ENCODE measurements around the gene CUBN. TPM values are rescaled to one million over a fixed set of nuclear protein-coding genes. Genes with fewer than 3 reads are reported as not detected.

The CUBN gene
- total RNA-seq, 2 donors from 2014 or later, result 2.6 to 3.6 TPM

DNA sequence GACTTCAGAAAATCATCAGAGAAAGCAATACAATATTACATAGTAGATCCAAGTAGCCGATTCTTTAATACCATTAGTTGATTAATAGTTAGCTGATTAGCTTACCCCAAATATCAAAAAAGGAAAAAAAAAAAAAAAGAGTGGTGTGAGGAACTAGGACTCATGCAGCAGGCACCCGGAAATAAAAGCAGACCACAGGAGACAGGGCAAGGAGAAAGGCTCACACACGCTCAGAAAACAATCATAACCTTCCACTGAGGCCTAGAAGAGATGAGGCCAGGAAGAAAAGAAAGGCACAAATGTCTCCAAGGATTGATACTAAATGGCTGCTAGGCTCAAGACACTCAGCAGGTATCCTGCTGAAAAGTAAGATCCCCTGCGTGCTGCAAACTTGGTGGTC is 45.9 kb upstream of the CUBN start:
- Histone ChIP-seq H3K4me3 (no peak overlapping the region), H3K27me3 (no peaks in the 10 kb centered on the region), H3K9me3 (no peaks in the 10 kb centered on the region), H3K27ac (no peak overlapping the region), H3K4me1 (no peaks in the 10 kb centered on the region), H3K36me3 (replicated peaks in 1 of 2; ENCODE audit: insufficient read depth in 1 of 2, low read depth in 2 of 2) (no peaks in the 10 kb centered on the region)
- TF ChIP-seq, protein P1, sequence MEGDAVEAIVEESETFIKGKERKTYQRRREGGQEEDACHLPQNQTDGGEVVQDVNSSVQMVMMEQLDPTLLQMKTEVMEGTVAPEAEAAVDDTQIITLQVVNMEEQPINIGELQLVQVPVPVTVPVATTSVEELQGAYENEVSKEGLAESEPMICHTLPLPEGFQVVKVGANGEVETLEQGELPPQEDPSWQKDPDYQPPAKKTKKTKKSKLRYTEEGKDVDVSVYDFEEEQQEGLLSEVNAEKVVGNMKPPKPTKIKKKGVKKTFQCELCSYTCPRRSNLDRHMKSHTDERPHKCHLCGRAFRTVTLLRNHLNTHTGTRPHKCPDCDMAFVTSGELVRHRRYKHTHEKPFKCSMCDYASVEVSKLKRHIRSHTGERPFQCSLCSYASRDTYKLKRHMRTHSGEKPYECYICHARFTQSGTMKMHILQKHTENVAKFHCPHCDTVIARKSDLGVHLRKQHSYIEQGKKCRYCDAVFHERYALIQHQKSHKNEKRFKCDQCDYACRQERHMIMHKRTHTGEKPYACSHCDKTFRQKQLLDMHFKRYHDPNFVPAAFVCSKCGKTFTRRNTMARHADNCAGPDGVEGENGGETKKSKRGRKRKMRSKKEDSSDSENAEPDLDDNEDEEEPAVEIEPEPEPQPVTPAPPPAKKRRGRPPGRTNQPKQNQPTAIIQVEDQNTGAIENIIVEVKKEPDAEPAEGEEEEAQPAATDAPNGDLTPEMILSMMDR (IDR thresholded peaks at IDR 0.05), result no peak
- TF ChIP-seq POLR2A (IDR thresholded peaks at IDR 0.05), result no peak
- intact Hi-C loops (cut with DNase I), result no loop called here
- WGBS, 2 donors, result 55 to 78% methylated on average over 4 of the region's 4 CpGs
- no peak for ATAC-seq
- DNase-seq, result no peak

DNA sequence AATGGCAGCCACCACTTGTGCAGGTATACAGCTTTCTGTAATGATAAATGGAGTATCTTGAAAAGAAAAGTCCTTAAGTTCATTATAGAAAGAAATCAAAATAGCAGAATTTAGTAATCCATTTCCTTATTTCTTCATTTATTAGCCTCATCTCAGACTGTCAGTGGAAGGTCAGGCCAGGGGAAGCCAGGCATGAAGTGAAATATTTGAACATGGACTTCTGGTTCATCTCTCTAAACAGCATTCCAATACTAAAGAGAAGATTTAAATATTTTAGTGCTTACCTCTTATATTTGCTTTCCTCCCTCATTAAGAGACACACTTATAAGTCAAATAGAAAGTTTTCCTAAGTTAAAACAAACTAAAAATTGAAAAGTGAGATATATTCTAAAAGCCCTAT is 45.0 kb upstream of the CUBN start:
- no peak for ATAC-seq
- DNase-seq, result no peak
- H3K4me1 ChIP-seq, result no peaks in the 10 kb centered on the region
- no peak overlapping the region for H3K4me3 ChIP-seq
- intact Hi-C loops (cut with DNase I), result no loop called here
- no peaks in the 10 kb centered on the region for H3K27me3 ChIP-seq
- TF ChIP-seq, protein P1 (IDR thresholded peaks at IDR 0.05), result no peak
- TF ChIP-seq POLR2A (IDR thresholded peaks at IDR 0.05), result no peak
- H3K36me3 ChIP-seq (replicated peaks in 1 of 2; ENCODE audit: insufficient read depth in 1 of 2, low read depth in 2 of 2), result no peaks in the 10 kb centered on the region
- H3K9me3 ChIP-seq, result no peaks in the 10 kb centered on the region
- H3K27ac ChIP-seq, result no peak overlapping the region

DNA sequence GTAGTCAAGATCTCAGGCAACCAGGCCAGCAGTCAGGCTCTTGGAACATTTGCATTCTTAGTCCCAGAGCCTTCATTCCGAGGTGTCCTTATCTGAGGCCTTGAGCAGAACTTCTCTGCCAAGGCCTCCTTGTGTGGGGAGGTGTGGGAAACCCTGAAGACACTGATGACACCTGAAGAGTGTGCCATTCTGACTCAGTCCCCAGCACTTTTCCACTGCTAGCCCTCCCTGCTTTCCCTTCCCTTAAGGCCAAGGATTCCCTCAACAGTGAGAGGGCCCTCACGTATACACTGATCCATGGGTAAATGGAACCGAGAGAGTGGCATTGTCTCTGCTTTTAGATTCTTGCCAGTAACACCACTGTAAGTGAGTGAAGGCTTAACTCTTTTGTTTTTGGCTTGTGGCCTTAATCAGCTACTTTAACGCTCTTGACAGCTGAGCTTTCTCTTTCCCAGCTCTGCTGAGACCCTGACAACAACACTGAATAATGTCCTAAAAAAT is 41.6 kb upstream of the CUBN start:
- intact Hi-C loops (cut with DNase I), result no loop called here
- Histone ChIP-seq H3K36me3 (replicated peaks in 1 of 2; ENCODE audit: insufficient read depth in 1 of 2, low read depth in 2 of 2) (no peaks in the 10 kb centered on the region), H3K4me1 (no peaks in the 10 kb centered on the region), H3K4me3 (no peak overlapping the region), H3K9me3 (no peaks in the 10 kb centered on the region), H3K27me3 (no peaks in the 10 kb centered on the region), H3K27ac (no peak overlapping the region)
- 81 to 83% methylated on average over 4 of the region's 4 CpGs for WGBS, 2 donors
- no peak for TF ChIP-seq POLR2A (IDR thresholded peaks at IDR 0.05)
- TF ChIP-seq, protein P1 (IDR thresholded peaks at IDR 0.05), result no peak
- DNase-seq, result no peak
- ATAC-seq, result no peak

DNA sequence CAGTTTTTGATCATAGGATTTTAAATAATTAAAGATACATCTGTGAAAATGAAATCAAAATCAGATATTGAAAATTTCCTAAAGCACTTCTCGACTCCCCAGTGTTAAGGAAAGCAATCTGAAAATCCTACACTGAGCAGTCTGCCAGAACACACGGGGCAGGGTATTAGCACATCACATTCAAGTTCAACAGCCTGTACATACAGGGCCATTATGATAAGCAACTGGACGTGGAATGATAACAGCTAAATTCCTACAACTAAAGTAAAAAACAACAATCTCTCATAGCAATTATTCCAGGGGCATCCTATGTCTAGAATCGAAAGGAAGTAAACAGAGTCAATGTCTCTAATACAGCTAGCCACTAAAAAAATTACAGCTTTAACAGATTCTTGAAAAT is 40.2 kb upstream of the CUBN start:
- no peaks in the 10 kb centered on the region for H3K36me3 ChIP-seq (replicated peaks in 1 of 2; ENCODE audit: insufficient read depth in 1 of 2, low read depth in 2 of 2)
- intact Hi-C loops (cut with DNase I), result no loop called here
- no peak overlapping the region for H3K27ac ChIP-seq
- TF ChIP-seq, protein P1 (IDR thresholded peaks at IDR 0.05), result no peak
- H3K9me3 ChIP-seq, result no peaks in the 10 kb centered on the region
- ATAC-seq (no peak), DNase-seq (no peak)
- no peaks in the 10 kb centered on the region for H3K4me1 ChIP-seq
- 57 to 62% methylated on average over 4 of the region's 4 CpGs for WGBS, 2 donors
- no peaks in the 10 kb centered on the region for H3K27me3 ChIP-seq
- no peak overlapping the region for H3K4me3 ChIP-seq

DNA sequence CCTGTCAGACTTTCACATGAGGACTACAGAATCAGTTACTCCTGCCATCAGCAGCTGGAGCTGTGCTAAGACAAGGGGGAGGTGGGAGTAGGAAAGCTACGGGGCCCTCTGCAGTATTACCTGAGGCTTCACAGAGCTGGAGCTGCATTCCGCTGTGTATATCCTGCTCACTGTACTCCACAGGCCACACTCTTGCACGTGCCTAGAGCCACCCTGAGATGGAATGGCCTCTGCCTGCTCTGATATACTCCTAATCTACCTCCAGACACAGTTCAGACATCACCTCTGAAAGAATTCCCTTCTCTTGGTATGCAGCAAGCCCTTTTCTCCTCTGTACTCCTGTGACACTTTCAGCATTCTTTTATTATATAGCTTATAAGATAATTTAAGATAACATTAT is 37.1 kb upstream of the CUBN start:
- 82 to 83% methylated on average over 3 of the region's 3 CpGs for WGBS, 2 donors
- ATAC-seq, result no peak

More for the DNA sequence above, 37.1 kb upstream of the CUBN start:
- intact Hi-C loops (cut with DNase I), result no loop called here
- Histone ChIP-seq H3K27me3 (no peaks in the 10 kb centered on the region), H3K9me3 (no peaks in the 10 kb centered on the region), H3K4me3 (no peak overlapping the region), H3K4me1 (no peaks in the 10 kb centered on the region), H3K36me3 (replicated peaks in 1 of 2; ENCODE audit: insufficient read depth in 1 of 2, low read depth in 2 of 2) (no peaks in the 10 kb centered on the region), H3K27ac (no peak overlapping the region)
- no peak for DNase-seq
- no peak for TF ChIP-seq POLR2A (IDR thresholded peaks at IDR 0.05)
- TF ChIP-seq, protein P1 (IDR thresholded peaks at IDR 0.05), result no peak
